CD4-positive, alpha-beta memory T cell (primary cell): Measurements from ENCODE around the gene DGKD. TPM values are rescaled to one million over a fixed set of nuclear protein-coding genes. Genes with fewer than 3 reads are reported as not detected.

ENCODE experiments used
- CTCF ChIA-PET: fragments of 350-600 bp; sonication (Branson Sonifier 250); formaldehyde crosslinking; loops from one replicate; lab custom pipeline; 2021; ENCODE audit warnings: inconsistent platforms; ENCODE audit not compliant: partially characterized antibody; lab: Charles Lee
- POLR2A ChIA-PET: fragments of 350-600 bp; sonication (Branson Sonifier 250); formaldehyde crosslinking; loops from one replicate; lab custom pipeline; 2021; ENCODE audit not compliant: partially characterized antibody; lab: Charles Lee
- DNase-seq, 5 donors: peaks; one replicate each; pipeline versions ENCODE4 v3.0.0 to v3.0.0-alpha.2; 2020 to 2022; ENCODE audit warnings: mixed read lengths in 1 of 5
- H3K27ac ChIP-seq: one replicate; pipeline ENCODE4 v1.7.0; 2013; ENCODE audit warnings: low read depth, low read length
- H3K27me3 ChIP-seq: 2 replicates; pipeline ENCODE4 v1.7.0; 2013; ENCODE audit warnings: mild to moderate bottlenecking, low read length, moderate library complexity; ENCODE audit not compliant: insufficient read depth
- H3K36me3 ChIP-seq: 2 replicates; pipeline ENCODE4 v1.7.0; 2013; ENCODE audit warnings: mild to moderate bottlenecking, low read length, moderate library complexity; ENCODE audit not compliant: insufficient read depth
- H3K4me1 ChIP-seq: 2 replicates; pipeline ENCODE4 v1.7.0; 2013; ENCODE audit warnings: mild to moderate bottlenecking, low read length, moderate library complexity; ENCODE audit not compliant: insufficient read depth
- H3K4me3 ChIP-seq, 2 donors: one replicate each; pipeline ENCODE4 v1.7.0; 2013; ENCODE audit warnings: low read length in 2 of 2, mild to moderate bottlenecking in 1 of 2
- H3K9me3 ChIP-seq, 2 donors: one replicate each; pipeline ENCODE4 v1.7.0; 2013; ENCODE audit warnings: low read length in 2 of 2, control low read depth in 1 of 2; ENCODE audit not compliant: control insufficient read depth in 1 of 2
- H3K27ac Mint-ChIP-seq, 7 donors: one replicate each; pipeline ENCODE4 v1.8.0; 2020 to 2021; ENCODE audit warnings: mixed read lengths in 7 of 7, mild to moderate bottlenecking in 6 of 7, inconsistent platforms in 3 of 7, moderate library complexity in 3 of 7
- H3K27me3 Mint-ChIP-seq, 2 donors: one replicate each; pipeline ENCODE4 v1.8.0; 2020 to 2021; ENCODE audit warnings: mixed read lengths in 2 of 2
- H3K36me3 Mint-ChIP-seq, 2 donors: one replicate each; pipeline ENCODE4 v1.8.0; 2020 to 2021; ENCODE audit warnings: mixed read lengths in 2 of 2, inconsistent platforms in 1 of 2, mild to moderate bottlenecking in 1 of 2
- H3K4me1 Mint-ChIP-seq, 4 donors: one replicate each; pipeline ENCODE4 v1.8.0; 2020 to 2021; ENCODE audit warnings: mixed read lengths in 4 of 4, mild to moderate bottlenecking in 1 of 4
- H3K4me3 Mint-ChIP-seq, 8 donors: one replicate each; pipeline ENCODE4 v1.8.0; 2020 to 2021; ENCODE audit warnings: mixed read lengths in 8 of 8, mild to moderate bottlenecking in 7 of 8, moderate library complexity in 6 of 8, inconsistent platforms in 3 of 8
- H3K9me3 Mint-ChIP-seq, 8 donors: one replicate each; pipeline ENCODE4 v1.8.0; 2020 to 2021; ENCODE audit warnings: mixed read lengths in 8 of 8, mild to moderate bottlenecking in 5 of 8, inconsistent platforms in 3 of 8, moderate library complexity in 1 of 8
- intact Hi-C: fragments of 100-400 bp; cut with micrococcal nuclease; formaldehyde crosslinking; loops from one replicate; pipeline ENCODE4 v1.15.1; 2023
- polyA plus RNA-seq, 2 donors: library from polyadenylated mRNA; unstranded; fragments of 300-500 nt; fragmentation: Illumina TruSeq; gene quantifications; one replicate each; pipeline ENCODE4 v1.2.3, GENCODE V29; 2021
- total RNA-seq, 2 experiments: library from RNA; stranded (reverse); gene quantifications; one replicate each; pipeline ENCODE4 v1.2.3, GENCODE V29; 2021

Gene DGKD
- total and polyA plus RNA-seq, 4 experiments from 2014 or later, result 8.9 to 136 (median 78.8) TPM

GRCh38 chr2:233503481-233503880 is 149.2 kb downstream of the DGKD start:
- DNase-seq, result no peak
- peaks cover 56 to 79% of the 10 kb centered on the region in 2 donors for H3K36me3 Mint-ChIP-seq
- no peak overlapping the region for H3K4me3 Mint-ChIP-seq
- no peak overlapping the region for H3K4me3 ChIP-seq
- H3K27me3 Mint-ChIP-seq, result no peaks in the 10 kb centered on the region
- H3K4me1 Mint-ChIP-seq, result peaks cover 0 to 1% (median 0%) of the 10 kb centered on the region in 4 donors
- intact Hi-C loops, result no loop called here
- H3K27ac Mint-ChIP-seq, result no peak overlapping the region
- POLR2A ChIA-PET, result no interaction called here
- no peaks in the 10 kb centered on the region for H3K27me3 ChIP-seq
- H3K9me3 Mint-ChIP-seq, result peaks cover 3 to 32% (median 28%) of the 10 kb centered on the region in 8 donors
- no peaks in the 10 kb centered on the region for H3K4me1 ChIP-seq
- no peak overlapping the region for H3K27ac ChIP-seq
- H3K9me3 ChIP-seq, result peaks cover 0 to 11% of the 10 kb centered on the region in 2 donors
- H3K36me3 ChIP-seq, result no peaks in the 10 kb centered on the region
- CTCF ChIA-PET, result no interaction called here

GRCh38 chr2:233503947-233504637 is 149.8 kb downstream of the DGKD start:
- no peak overlapping the region for H3K27ac Mint-ChIP-seq
- no peaks in the 10 kb centered on the region for H3K27me3 Mint-ChIP-seq
- peaks cover 53 to 75% of the 10 kb centered on the region in 2 donors for H3K36me3 Mint-ChIP-seq
- peaks cover 0 to 1% (median 0%) of the 10 kb centered on the region in 4 donors for H3K4me1 Mint-ChIP-seq
- Histone ChIP-seq H3K4me1 (no peaks in the 10 kb centered on the region), H3K36me3 (no peaks in the 10 kb centered on the region), H3K4me3 (no peak overlapping the region), H3K9me3 (peaks cover 0 to 11% of the 10 kb centered on the region in 2 donors), H3K27ac (no peak overlapping the region), H3K27me3 (no peaks in the 10 kb centered on the region)
- H3K4me3 Mint-ChIP-seq, result no peak overlapping the region
- peaks cover 3 to 32% (median 28%) of the 10 kb centered on the region in 8 donors for H3K9me3 Mint-ChIP-seq
- DNase-seq, result no peak
- CTCF ChIA-PET, result no interaction called here
- intact Hi-C loops, result no loop called here
- POLR2A ChIA-PET, result no interaction called here

GRCh38 chr2:233513953-233514655 is 159.8 kb downstream of the DGKD start:
- Histone ChIP-seq H3K27ac (no peak overlapping the region), H3K36me3 (no peaks in the 10 kb centered on the region), H3K9me3 (no peaks in the 10 kb centered on the region), H3K4me3 (no peak overlapping the region), H3K27me3 (no peaks in the 10 kb centered on the region), H3K4me1 (no peaks in the 10 kb centered on the region)
- Mint-ChIP-seq H3K27ac (no peak overlapping the region), H3K4me3 (no peak overlapping the region), H3K36me3 (peaks cover 14 to 23% of the 10 kb centered on the region in 2 donors), H3K4me1 (no peaks in the 10 kb centered on the region), H3K27me3 (no peaks in the 10 kb centered on the region), H3K9me3 (no peaks in the 10 kb centered on the region)
- DNase-seq, result no peak
- intact Hi-C loops, result no loop called here
- POLR2A ChIA-PET, result no interaction called here
- CTCF ChIA-PET, result interaction anchor here (0.6 kb wide), 1 partner anchor 15 kb away, joined by 3 read pairs; no protein-coding TSS in a partner anchor

- Histone ChIP-seq H3K4me1 (no peaks in the 10 kb centered on the region), H3K9me3 (no peaks in the 10 kb centered on the region), H3K27me3 (no peaks in the 10 kb centered on the region), H3K4me3 (no peak overlapping the region), H3K27ac (no peak overlapping the region), H3K36me3 (no peaks in the 10 kb centered on the region)
- intact Hi-C loops, result no loop called here
- CTCF ChIA-PET, result no interaction called here
- H3K27ac Mint-ChIP-seq, result no peak overlapping the region
- no peak for DNase-seq
- POLR2A ChIA-PET, result no interaction called here
- no peaks in the 10 kb centered on the region for H3K9me3 Mint-ChIP-seq
- no peaks in the 10 kb centered on the region for H3K27me3 Mint-ChIP-seq
- H3K4me1 Mint-ChIP-seq, result no peaks in the 10 kb centered on the region
- H3K36me3 Mint-ChIP-seq, result peaks cover 40 to 52% of the 10 kb centered on the region in 2 donors
- no peak overlapping the region for H3K4me3 Mint-ChIP-seq
Observed at GRCh38 chr2:233519787-233520611, 165.7 kb downstream of the DGKD start.

Other genes starting within 250 kb of the DGKD start
- 10 to 100 TPM; 81.1 to 89.4 TPM for gene ATG16L1, start 102.8 kb upstream of the DGKD start, total RNA-seq
- 10 to 100 TPM; 12.3 to 20.0 TPM for gene ATG16L1, start 102.8 kb upstream of the DGKD start, polyA plus RNA-seq
- gene SAG, start 46.7 kb upstream of the DGKD start, total RNA-seq, result under 1 TPM in 1 of 2 experiments, not detected in 1; 0.06 TPM
- not detected for gene SAG, start 46.7 kb upstream of the DGKD start, polyA plus RNA-seq
- gene USP40, start 212.3 kb downstream of the DGKD start, total RNA-seq, result 10 to 100 TPM; 18.4 to 21.6 TPM
- 1 to 10 TPM; 4.4 to 5.1 TPM for gene USP40, start 212.3 kb downstream of the DGKD start, polyA plus RNA-seq